ENCODE results near the gene CA9. TPM values are rescaled to one million over a fixed set of nuclear protein-coding genes. Genes with fewer than 3 reads are reported as not detected.

The CA9 gene
- total RNA-seq, 3 donors from 2014 or later (not counting 1 experiment from before 2014, with no cell fraction given): not detected

- Histone ChIP-seq H3K27me3 (ENCODE audit: control insufficient read depth, insufficient read depth, low read length) (no peaks in the 10 kb centered on the region), H3K9me3 (ENCODE audit: control insufficient read depth, insufficient read depth, low read length) (no peaks in the 10 kb centered on the region), H3K36me3 (ENCODE audit: control insufficient read depth, insufficient read depth, low read length) (peaks cover 13% of the 10 kb centered on the region), H3K4me3 (ENCODE audit: low read length) (peak within 1 kb of the TSS; percentile 82), H3K4me1 (ENCODE audit: control insufficient read depth, insufficient read depth, low read length) (peaks cover 64% of the 10 kb centered on the region), H3K27ac (ENCODE audit: low read length) (peak within 1 kb of the TSS; percentile 99)
- ATAC-seq (peak; percentile 80 to 90 (median 83)), DNase-seq (peak; percentile 74 to 96)
- no peaks in the 10 kb centered on the region for H3K9me3 Mint-ChIP-seq
- WGBS (ENCODE audit: insufficient coverage): 1% methylated on average over 42 of the region's 42 CpGs
- peaks cover 3 to 8% of the 10 kb centered on the region in 2 donors for H3K27me3 Mint-ChIP-seq (ENCODE audit: low read depth in 2 of 2)
- H3K36me3 Mint-ChIP-seq: peaks cover 6% of the 10 kb centered on the region
- H3K4me1 Mint-ChIP-seq: peaks cover 55 to 67% of the 10 kb centered on the region in 2 donors
- intact Hi-C loops (cut with micrococcal nuclease): loop anchor here (1.0 to 2.0 kb wide), 6 partner anchors 10 to 158 kb away; partner anchors contain the start of genes CREB3, HINT2 and TLN1
- peak within 1 kb of the TSS; percentile 95 to 100 for H3K27ac Mint-ChIP-seq
- no peak for TF ChIP-seq CTCF (IDR thresholded peaks at IDR 0.05)
- H3K4me3 Mint-ChIP-seq: peak within 1 kb of the TSS; percentile 97
Measured at GRCh38 chr9:35657546-35658136, 16.1 kb upstream of the CA9 start, which contains the start of gene RMRP. RMRP (minus strand) TSS chr9:35658019.

DNA sequence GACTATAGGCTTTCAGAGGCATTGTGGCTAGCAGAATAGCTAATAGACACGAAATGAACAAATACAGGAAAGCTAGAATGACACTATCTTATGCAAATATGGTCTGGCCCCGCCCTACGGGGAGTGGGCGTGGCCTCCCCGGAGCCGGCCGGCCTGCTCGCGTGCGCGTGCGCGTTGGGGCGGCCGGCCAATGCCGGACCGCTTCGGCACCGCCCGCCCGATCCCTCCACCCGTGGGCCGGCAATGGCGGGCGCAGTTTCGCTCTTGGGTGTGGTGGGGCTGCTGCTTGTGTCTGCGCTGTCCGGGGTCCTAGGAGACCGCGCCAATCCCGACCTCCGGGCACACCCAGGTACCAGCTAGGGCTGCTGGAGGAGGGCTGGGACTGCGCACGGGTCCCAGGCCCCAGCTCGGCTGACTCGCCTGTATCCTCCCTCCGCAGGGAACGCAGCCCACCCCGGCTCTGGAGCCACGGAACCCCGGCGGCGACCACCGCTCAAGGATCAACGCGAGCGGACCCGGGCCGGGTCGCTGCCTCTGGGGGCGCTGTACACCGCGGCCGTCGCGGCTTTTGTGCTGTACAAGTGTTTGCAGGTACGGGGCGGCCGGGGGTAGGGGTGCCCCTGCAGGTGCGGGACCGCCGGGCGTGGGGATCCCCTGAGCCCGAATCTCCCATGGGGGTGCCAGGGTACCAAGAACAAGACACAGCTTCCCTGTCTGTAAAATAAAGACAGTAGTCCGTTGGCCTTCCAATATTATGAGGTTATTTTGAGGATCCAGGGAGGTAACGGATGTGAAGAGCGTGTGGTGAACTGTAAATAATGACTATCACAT is 15.4 kb upstream of the CA9 start, which contains the start of gene CCDC107:
Gene CCDC107, plus strand, starts transcription at position 156 of the 831 bp plus-strand sequence. Its CDS starts 88 bp downstream, at position 244.
- peak within 1 kb of the TSS; percentile 95 to 100 for H3K27ac Mint-ChIP-seq
- peaks cover 62 to 74% of the 10 kb centered on the region in 2 donors for H3K4me1 Mint-ChIP-seq
- WGBS (ENCODE audit: insufficient coverage): 0% methylated on average over 65 of the region's 67 CpGs
- DNase-seq (peak; percentile 88 to 92), ATAC-seq (peak; percentile 78 to 92 (median 80))
- intact Hi-C loops (cut with micrococcal nuclease): loop anchor here (1.0 to 2.0 kb wide), 5 partner anchors 38 to 157 kb away; partner anchors contain the start of genes CREB3, HINT2 and TLN1
- H3K36me3 Mint-ChIP-seq: peaks cover 6% of the 10 kb centered on the region
- peak within 1 kb of the TSS; percentile 97 for H3K4me3 Mint-ChIP-seq
- H3K9me3 Mint-ChIP-seq: no peaks in the 10 kb centered on the region
- Histone ChIP-seq H3K27ac (ENCODE audit: low read length) (peak within 1 kb of the TSS; percentile 99), H3K4me1 (ENCODE audit: control insufficient read depth, insufficient read depth, low read length) (peaks cover 71% of the 10 kb centered on the region), H3K9me3 (ENCODE audit: control insufficient read depth, insufficient read depth, low read length) (no peaks in the 10 kb centered on the region), H3K27me3 (ENCODE audit: control insufficient read depth, insufficient read depth, low read length) (no peaks in the 10 kb centered on the region), H3K4me3 (ENCODE audit: low read length) (peak within 1 kb of the TSS; percentile 82), H3K36me3 (ENCODE audit: control insufficient read depth, insufficient read depth, low read length) (peaks cover 13% of the 10 kb centered on the region)
- peak; percentile 92 for TF ChIP-seq CTCF (IDR thresholded peaks at IDR 0.05)
- H3K27me3 Mint-ChIP-seq (ENCODE audit: low read depth in 2 of 2): peaks cover 3 to 8% of the 10 kb centered on the region in 2 donors

GRCh38 chr9:35658968-35659220 is 14.8 kb upstream of the CA9 start:
- H3K27ac Mint-ChIP-seq: peak overlapping the region; percentile 95 to 100
- DNase-seq (no peak), ATAC-seq (no peak)
- H3K36me3 Mint-ChIP-seq: peaks cover 6% of the 10 kb centered on the region
- Histone ChIP-seq H3K27me3 (ENCODE audit: control insufficient read depth, insufficient read depth, low read length) (no peaks in the 10 kb centered on the region), H3K4me3 (ENCODE audit: low read length) (peak overlapping the region; percentile 82), H3K36me3 (ENCODE audit: control insufficient read depth, insufficient read depth, low read length) (peaks cover 13% of the 10 kb centered on the region), H3K9me3 (ENCODE audit: control insufficient read depth, insufficient read depth, low read length) (no peaks in the 10 kb centered on the region), H3K4me1 (ENCODE audit: control insufficient read depth, insufficient read depth, low read length) (peaks cover 75% of the 10 kb centered on the region), H3K27ac (ENCODE audit: low read length) (peak overlapping the region; percentile 99)
- intact Hi-C loops (cut with micrococcal nuclease): loop anchor here (1.0 to 2.0 kb wide), 5 partner anchors 37 to 156 kb away; partner anchors contain the start of genes CREB3, HINT2 and TLN1
- H3K4me1 Mint-ChIP-seq: peaks cover 68 to 79% of the 10 kb centered on the region in 2 donors
- TF ChIP-seq CTCF (IDR thresholded peaks at IDR 0.05): no peak
- peak overlapping the region; percentile 97 for H3K4me3 Mint-ChIP-seq
- H3K27me3 Mint-ChIP-seq (ENCODE audit: low read depth in 2 of 2): peaks cover 3 to 8% of the 10 kb centered on the region in 2 donors
- no peaks in the 10 kb centered on the region for H3K9me3 Mint-ChIP-seq
- 0% methylated on average over 2 of the region's 2 CpGs for WGBS (ENCODE audit: insufficient coverage)
